ENCODE data around the gene TMEM131.
"Not testable (repeated sequence)": the region's sequence is repeated elsewhere in the genome, so short reads cannot be mapped to it uniquely, and the experiment has no call there.

The TMEM131 gene

DNA sequence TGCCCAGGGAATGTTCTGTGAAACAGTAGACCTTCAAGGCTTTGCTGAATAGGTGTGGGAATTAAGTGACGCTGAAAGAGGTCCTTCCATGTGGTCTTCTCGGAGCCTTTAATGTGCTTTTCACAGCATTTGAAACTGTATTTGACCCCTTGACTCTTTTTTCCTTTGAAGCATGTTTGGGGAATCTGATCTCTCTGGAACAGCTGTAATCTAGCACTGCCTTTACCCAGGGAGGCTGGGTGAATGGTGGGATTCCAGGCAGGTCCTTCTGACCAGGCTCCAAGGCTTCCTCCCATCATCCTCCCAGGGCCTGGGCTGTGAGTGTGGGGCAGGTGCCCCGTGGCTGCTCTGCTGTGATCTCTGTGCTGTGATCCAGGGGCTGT, 278.1 kb downstream of the TMEM131 start:
- no peak for DNase-seq

DNA sequence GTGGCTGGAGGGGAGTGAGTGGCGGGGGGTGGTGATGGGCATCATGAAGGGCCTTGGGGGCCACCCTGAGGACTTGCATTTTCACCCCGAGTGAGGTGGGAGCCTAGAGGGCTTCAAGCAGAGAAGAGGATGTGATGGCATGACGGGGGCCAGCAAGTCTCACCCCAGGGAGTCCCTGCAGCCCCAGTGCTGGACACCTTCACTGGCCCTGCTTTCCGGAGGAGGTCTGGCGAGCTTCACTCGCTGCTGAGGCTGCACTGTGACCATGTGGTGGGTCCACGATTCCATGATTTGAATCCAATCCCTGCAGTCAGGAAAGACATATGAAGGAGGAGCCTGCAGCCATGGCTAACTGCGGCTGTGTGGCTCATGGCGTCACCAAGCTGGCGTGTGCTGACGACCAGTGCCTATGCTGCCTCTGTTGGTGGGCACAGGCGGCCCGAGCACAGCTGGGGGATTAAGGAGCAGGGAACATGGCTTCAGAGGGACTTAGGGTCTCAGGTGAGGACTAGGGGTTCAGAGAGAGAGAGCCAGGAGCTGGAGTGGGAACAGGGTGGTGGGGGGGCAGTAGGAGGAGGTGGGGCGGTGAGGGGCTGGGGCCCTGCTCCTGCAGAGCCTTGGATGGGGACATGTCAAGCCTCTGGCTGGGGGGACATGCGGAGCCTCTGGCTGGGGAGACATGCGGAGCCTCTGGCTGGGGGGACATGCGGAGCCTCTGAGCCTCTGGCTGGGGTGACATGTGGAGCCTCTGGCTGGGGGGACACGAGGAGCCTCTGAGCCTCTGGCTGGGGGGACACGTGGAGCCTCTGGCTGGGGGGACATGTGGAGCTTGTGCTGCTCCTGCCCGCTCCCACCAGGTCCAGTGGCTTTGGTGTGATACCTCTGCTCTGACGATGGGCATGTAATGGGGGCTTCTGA, 278.8 kb downstream of the TMEM131 start:
- DNase-seq = no peak

DNA sequence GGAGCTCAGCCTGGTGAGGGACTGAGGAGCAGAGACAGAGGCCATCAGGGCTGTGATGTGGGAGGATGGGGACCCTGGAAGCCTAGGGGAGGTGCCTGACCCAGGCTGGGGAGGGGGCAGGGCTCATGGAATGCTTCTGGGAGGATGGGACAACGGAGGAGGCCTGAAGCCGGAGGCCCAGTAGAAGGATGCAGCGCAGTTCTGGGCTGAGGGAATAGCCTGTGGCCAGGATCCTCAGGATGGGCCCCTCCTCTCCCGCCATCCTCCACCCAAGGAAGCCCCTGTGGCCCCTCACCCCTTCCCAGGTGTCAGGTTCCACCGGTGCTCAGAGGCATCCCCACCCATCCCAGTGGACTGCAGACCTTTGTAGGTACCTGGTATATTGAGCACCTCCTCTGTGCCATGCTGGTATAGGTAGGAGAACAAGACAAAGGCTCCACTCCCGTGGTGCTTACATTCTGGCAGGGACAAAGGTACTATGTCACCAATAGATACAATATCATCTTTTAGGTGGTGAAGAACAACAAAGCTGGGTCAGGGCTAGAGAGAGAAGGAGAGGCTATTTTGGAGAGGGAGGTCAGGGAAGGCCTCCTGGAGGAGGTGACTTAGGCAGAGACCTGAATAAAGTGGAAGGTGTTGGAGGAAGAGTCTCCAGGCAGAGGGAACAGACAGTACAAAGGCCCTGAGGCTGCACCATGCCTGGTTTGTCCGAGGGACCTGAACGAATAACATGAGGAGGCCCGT, 279.6 kb downstream of the TMEM131 start:
- DNase-seq = no peak

GRCh38 chr2:97714950-97715652, 280.6 kb downstream of the TMEM131 start:
- no peak for DNase-seq

DNA sequence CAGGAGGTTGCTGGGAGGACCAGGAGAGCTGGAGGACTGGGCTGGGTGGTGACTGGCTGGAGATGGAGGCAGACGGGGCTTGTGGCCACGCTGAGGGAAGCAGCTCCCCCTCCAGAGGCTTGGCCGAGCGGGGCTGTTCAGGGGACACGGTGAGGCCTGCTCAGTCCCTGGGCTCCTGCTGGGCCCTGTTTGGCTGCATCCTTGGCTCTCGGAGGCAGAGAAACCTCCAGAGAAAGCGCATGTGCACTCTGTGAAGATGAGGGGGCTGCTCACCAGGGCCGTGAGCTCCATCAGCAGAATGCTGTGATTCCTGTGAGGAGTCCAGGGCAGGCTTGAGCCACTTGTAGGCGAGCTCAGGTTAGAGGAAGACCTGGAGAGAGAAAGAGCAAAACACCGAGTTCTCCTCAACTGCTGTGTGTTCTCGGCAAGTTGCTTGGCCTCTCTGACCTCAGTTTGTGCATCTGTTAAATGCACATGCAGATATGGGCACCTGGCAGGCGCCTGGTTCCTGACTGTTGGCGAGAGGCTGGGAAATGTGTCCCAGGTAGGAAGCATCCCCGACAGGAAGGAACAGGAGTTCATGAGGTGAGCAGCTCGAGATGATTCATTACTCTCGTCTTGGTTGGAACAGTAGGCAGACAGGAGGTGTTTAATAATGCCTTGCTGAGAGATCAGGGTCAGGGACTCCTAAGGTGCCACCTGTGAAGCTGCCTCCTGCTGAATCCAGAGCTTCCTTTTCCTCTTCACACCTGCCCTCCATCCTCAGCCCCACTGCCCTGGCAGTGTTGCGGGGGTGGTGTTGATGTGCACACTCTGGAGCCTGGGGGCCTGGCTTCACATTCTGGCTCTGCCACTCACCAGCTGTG, 281.4 kb downstream of the TMEM131 start:
- DNase-seq = no peak

- no peak for DNase-seq
Measured at GRCh38 chr2:97713296-97714083, 282.3 kb downstream of the TMEM131 start, which contains the start of gene ZAP70. Gene ZAP70, plus strand, starts transcription at chr2:97713576. Its CDS starts 10,461 bp downstream, at chr2:97724037.

GRCh38 chr2:97712693-97713295, 283.0 kb downstream of the TMEM131 start:
- no peak for DNase-seq

DNA sequence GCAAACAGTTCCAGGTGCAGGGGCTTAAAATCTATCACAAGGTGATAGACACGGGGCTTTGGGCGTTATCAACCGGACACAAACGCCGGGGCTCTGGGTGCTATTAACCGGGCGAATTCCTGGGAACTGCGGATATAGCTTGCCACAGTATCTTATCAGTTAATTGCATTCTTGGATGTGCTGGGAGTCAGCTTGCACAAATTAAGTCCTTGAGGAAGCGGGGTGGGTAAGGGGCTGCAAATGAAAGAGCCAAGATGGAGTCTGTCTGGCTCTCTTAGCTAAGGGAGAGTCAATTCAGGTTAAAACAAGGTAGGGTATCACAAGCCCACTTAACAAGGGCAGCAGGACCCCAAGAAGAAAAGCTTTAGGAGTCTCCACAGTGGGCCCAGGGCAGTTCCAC, 283.6 kb downstream of the TMEM131 start:
- DNase-seq = not testable (repeated sequence)

GRCh38 chr2:97711394-97711711, 284.4 kb downstream of the TMEM131 start:
- DNase-seq = no peak

DNA sequence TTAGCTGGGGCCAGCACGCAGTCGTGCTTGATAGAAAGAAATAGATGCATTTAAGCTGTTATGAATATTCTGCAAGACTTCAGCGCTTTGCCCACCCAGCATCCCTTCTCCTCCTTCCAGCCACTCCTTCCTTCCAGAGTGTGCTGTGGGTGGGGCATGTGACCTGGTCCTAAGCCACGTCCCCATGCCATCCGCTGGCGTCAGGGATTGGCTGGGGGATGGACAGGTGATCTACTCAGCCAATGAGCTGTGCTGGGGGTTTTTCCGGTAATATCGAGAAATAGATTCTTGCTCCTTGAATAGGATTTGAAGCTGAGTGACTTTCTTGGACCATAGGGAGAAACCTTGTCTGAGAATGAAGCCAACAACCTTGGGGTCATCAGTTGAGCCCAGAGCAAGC, 287.1 kb downstream of the TMEM131 start:
- DNase-seq = no peak

GRCh38 chr2:97708048-97708380, 287.7 kb downstream of the TMEM131 start:
- DNase-seq = no peak

GRCh38 chr2:97707362-97708047, 288.2 kb downstream of the TMEM131 start:
- DNase-seq = no peak

DNA sequence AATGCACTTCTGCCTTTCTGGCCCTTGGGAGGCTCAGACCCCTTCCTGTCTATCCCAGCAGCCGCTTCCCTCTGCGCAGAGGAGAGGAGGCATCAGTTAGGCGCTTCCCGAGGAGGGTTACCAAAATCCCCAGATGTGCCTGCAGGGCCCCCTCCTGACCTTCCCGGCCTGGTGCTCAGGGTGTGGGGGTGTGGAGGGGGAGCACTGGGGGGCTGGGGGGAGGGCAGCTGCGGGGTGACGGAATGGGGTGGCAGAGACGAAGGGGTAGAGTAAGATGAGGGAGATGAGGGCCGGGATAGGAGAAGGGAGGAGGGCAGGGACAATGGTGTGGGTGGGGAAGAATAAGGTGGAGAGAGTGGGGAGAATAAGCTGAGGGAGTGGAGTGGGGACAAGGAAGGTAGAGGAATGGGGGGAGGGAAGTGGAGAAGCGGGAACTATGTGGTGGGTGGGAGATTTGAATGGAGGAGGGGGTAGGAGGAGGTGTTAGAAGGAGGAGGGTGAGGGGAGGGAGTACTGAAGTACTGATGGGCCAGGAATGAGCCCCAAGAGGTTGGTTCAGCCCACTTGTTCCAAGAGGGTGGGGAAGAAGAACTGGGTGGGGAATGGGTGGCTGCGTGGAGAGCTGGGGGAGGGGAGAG, 288.9 kb downstream of the TMEM131 start:
- DNase-seq = no peak
